Posterior cingulate gyrus (tissue), 11 donors: ENCODE measurements around the gene MUSTN1.

Source experiments
- DNase-seq, 10 donors: peaks; one replicate each; pipeline versions ENCODE4 v3.0.0 to v3.0.0-alpha.2; 2020 to 2021; ENCODE audit warnings: mixed read lengths in 3 of 10
- intact Hi-C: fragments of 100-400 bp; cut with DNase I; formaldehyde crosslinking; loops from one replicate; pipeline ENCODE4 v1.15.1; 2023

MUSTN1 gene

GRCh38 chr3:52790741-52791140 lies 44.1 kb downstream of the MUSTN1 start:
- peak in 3 of 10 donors; percentile 38 to 59 (median 44) for DNase-seq
- intact Hi-C loops, result no loop called here

DNA sequence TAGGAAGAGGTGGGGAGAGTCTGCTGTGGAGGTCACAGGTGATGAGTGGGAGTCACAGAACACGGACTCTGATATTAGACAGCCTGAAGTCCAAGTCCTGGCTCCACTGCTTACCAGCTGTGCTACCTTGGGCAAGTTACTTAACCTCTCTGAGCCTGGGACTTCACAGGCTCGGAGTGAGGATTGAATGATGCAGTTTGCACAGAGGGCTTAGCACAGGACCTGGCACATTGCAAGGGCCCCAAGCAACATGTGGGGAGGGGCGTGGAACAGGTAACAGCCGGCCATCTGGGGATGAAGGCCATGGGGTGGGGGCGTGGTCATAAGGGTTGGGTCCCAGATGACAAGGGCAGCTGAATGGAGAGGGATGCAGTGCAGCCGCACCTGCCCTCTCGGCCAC lies 44.5 kb downstream of the MUSTN1 start:
- peak in 2 of 10 donors; percentile 1 to 21 for DNase-seq
- intact Hi-C loops, result no loop called here

DNA sequence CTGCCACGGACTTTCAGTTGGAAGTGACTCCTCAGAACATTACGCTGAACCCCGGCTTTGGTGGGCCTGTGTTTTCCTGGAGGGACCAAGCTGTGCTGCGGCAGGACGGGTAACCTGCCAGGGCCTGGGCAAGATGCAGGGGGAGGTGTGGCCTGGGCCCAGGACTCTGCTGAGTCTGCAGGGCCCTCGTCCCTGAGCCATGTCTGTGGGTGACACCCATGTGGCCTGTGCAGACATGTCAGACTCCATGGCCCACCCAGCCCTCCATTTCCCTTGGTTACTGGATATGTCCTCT lies 45.1 kb downstream of the MUSTN1 start:
- intact Hi-C loops, result no loop called here
- DNase-seq, result peak in 3 of 10 donors; percentile 48 to 73 (median 65)

DNA sequence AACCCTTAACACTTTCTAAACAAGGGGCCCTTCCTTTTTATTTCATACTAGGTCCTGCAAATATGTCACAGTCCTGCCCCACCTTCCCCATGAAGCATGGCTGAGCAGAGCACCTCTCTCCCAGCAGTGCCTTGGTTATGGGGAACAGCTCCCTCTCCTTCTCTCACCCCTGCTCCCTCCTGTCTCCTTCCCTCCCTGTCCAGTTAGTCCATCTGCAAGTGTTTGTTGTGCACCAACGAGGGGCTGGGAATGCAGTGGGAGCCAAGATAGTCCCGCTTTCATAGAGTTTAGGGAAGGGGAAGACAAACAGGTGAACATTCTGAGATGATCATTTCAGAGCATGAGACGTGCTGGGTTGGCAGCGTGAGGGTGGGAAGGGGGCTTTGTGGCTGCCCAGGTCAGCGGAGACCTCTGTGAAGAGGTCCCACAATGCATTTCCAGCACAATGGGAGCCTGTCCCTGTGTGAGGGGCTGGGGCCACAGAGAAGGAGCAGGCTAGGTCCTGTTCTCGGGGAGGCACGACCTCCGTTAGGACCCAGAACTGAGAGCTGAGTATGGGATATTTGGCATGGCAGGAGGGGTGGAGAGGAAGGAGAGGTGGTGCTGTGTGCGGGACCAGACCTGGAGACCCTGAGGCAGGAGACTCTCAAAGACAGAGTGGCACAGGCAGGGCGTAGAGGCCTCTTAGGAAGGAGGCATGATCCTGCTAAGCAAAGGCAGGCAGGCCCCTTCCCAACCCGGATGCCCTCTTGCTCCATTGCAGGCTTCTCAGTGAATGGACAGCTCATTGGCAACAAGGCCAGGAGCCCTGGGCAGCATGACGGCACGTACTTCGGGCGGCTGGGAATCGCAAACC lies 45.7 kb downstream of the MUSTN1 start:
- DNase-seq, result peak in 3 of 10 donors; percentile 22 to 43 (median 42)
- intact Hi-C loops, result no loop called here

DNA sequence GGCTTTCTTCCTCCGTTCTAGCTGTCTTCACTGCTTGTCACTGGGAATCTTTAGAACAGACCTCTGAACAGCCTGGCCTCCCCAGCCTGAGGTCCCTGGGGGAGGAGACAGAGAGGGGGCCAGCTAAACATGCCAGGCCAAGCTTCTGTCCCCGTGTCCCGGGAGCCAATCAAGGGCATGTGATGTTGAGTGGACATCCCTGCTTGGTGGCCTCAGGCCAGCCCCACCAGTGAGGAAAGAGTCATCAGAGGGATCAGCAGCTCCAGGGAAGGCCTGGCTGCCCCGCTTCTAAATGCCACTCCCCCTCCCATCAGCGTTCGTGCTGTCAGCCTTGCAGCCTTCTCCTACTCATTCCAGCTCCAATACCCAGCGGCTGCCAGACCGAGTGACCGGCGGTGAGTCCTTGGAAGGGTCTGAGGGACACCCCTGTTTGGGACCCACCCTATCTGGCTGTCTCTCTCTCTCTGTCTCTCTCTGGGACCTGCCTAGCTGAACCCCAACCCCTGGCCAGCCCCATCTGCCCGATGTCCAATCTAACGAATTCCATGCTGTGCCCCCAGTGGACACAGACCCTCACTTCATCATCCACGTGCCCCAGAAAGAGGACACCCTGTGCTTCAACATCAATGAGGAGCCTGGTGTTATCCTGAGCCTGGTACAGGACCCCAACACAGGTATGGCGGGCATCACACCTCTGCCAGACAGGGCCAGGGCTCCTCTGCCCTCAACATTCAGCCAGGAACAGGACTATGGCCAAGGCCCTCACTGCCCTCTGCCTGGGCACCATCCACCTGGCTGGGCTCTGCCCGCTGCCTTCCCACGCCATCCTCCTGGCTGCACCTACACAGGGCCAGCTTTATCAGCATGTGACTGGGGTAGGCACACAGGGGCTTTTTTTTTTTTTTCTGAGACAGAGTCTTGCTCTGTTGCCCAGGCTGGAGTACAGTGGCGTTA lies 46.9 kb downstream of the MUSTN1 start:
- DNase-seq, result peak in 4 of 10 donors; percentile 15 to 66 (median 42)
- intact Hi-C loops, result no loop called here

DNA sequence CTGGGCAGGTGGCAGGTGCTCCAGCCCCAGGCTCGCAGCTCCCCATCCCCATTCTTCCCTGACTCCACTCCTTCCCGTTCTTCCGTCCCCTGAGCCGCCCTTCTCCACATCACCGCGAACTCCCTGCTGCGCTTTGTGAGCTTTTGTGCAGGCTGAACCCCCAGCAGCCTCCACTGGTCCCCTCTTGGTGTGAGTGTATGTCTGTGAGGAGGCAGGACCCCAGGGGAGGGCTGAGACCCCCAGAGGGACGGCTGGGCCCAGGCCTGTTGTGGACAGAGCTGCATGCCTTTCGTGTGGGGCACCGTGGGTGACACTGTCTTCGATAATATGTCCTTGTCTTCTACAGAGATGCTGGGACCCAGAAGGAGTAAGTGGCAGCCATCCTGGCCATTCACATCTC lies 47.6 kb downstream of the MUSTN1 start:
- intact Hi-C loops, result no loop called here
- peak in 4 of 10 donors; percentile 16 to 61 (median 50) for DNase-seq

DNA sequence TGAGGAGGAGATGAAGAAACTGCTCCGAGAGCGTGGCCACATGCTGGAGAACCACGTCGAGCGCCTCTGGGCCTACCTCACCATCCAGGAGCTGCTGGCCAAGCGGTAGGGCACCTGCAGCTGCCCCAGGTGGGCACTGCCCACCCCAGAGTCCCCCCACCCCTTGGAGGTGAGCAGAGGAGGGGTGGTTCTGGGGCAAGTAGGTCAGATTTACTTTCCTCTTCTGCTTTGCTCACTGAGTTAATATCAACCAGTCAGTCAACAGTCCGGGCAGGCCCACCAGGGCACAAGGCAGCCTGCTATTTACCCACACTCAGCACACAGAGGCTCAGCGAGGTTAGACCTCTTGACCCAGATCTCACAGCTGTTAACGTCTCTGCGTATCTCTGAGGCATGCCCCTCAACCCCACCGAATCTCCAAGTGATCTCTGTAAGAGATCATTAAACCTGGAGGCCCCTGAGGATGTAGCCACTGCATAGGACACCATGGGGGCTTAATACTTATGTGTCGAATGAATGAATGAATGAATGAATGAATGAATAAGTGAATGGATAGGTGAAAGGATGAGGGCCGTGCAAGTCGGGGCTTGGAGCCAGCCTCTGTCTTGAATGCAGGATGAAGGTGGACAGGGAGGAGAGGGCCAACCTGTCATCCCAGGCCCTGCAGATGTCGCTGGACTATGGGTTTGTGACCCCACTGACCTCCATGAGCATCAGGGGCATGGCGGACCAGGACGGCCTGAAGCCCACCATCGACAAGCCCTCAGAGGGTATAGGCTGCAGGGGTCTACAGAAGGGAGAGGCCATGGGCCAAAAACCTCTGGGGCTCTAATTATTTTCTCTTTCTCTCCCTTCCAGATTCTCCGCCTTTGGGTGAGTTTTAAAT lies 48.2 kb downstream of the MUSTN1 start:
- intact Hi-C loops, result no loop called here
- peak in 3 of 10 donors; percentile 13 to 57 (median 27) for DNase-seq

- intact Hi-C loops, result no loop called here
- peak in 1 of 10 donors; percentile 7 for DNase-seq
These were observed 49.8 kb downstream of the MUSTN1 start for GRCh38 chr3:52784931-52785590.

GRCh38 chr3:52784021-52784621 lies 50.7 kb downstream of the MUSTN1 start:
- DNase-seq, result peak in 3 of 10 donors; percentile 12 to 78 (median 77)
- intact Hi-C loops, result no loop called here

GRCh38 chr3:52783211-52783555 lies 51.6 kb downstream of the MUSTN1 start:
- intact Hi-C loops, result no loop called here
- DNase-seq, result peak in 2 of 10 donors; percentile 1 to 26
